Activated CD4-positive, alpha-beta T cell treated with anti-CD3 and anti-CD28 coated beads for 48 hours (primary cell): ENCODE measurements around the gene SPTB.
A peak's percentile ranks its signal among the peaks of the same experiment; 100 is the strongest.

Source experiments
- DNase-seq: peaks from one replicate; pipeline ENCODE4 v3.0.0-alpha.2; 2020

SPTB gene

GRCh38 chr14:64784006-64784405, 95.7 kb downstream of the SPTB start:
- DNase-seq: no peak

- no peak for DNase-seq
Measured at GRCh38 chr14:64782196-64782595, 97.5 kb downstream of the SPTB start.

- DNase-seq: no peak
Measured at GRCh38 chr14:64779472-64779871, 100.2 kb downstream of the SPTB start.

GRCh38 chr14:64778104-64778754, 101.5 kb downstream of the SPTB start:
- no peak for DNase-seq

- DNase-seq: no peak
Measured at GRCh38 chr14:64777461-64777860, 102.2 kb downstream of the SPTB start.

GRCh38 chr14:64775081-64775777, 104.5 kb downstream of the SPTB start:
- no peak for DNase-seq

- no peak for DNase-seq
Measured at GRCh38 chr14:64774272-64774671, 105.4 kb downstream of the SPTB start.

- DNase-seq: no peak
Measured at GRCh38 chr14:64773577-64773976, 106.1 kb downstream of the SPTB start.

GRCh38 chr14:64773046-64773445, 106.7 kb downstream of the SPTB start:
- DNase-seq: no peak

- no peak for DNase-seq
Measured at GRCh38 chr14:64772397-64772950, 107.2 kb downstream of the SPTB start.

GRCh38 chr14:64771161-64771560, 108.5 kb downstream of the SPTB start:
- no peak for DNase-seq

- no peak for DNase-seq
Measured at GRCh38 chr14:64770751-64771150, 109.0 kb downstream of the SPTB start.

GRCh38 chr14:64769096-64770020, 110.3 kb downstream of the SPTB start:
- DNase-seq: no peak

- DNase-seq: no peak
Measured at GRCh38 chr14:64768401-64769095, 111.2 kb downstream of the SPTB start.

- DNase-seq: no peak
Measured at GRCh38 chr14:64767215-64767964, 112.3 kb downstream of the SPTB start.

GRCh38 chr14:64766430-64767151, 113.1 kb downstream of the SPTB start:
- no peak for DNase-seq

GRCh38 chr14:64765740-64766302, 113.9 kb downstream of the SPTB start:
- DNase-seq: no peak

GRCh38 chr14:64764641-64765520, 114.8 kb downstream of the SPTB start:
- peak; percentile 73 for DNase-seq

- DNase-seq: no peak
Measured at GRCh38 chr14:64763801-64764621, 115.7 kb downstream of the SPTB start.
